Ishikawa (cell line): Measurements from ENCODE around the gene CDC42EP1.

Source experiments
- CEBPB ChIP-seq: IDR thresholded peaks from 2 replicates; pipeline ENCODE4 v1.6.1; 2012
- CREB1 ChIP-seq: IDR thresholded peaks from 2 replicates; pipeline ENCODE4 v1.6.1; 2012; ENCODE audit warnings: low read depth
- EGR1 ChIP-seq: IDR thresholded peaks from 2 replicates; pipeline ENCODE4 v1.6.1; 2012
- EP300 ChIP-seq: IDR thresholded peaks from 2 replicates; pipeline ENCODE4 v1.6.1; 2012; ENCODE audit warnings: borderline replicate concordance
- FOXM1 ChIP-seq: IDR thresholded peaks from 2 replicates; pipeline ENCODE4 v1.6.1; 2012; ENCODE audit warnings: low read depth, borderline replicate concordance
- MAX ChIP-seq: IDR thresholded peaks from 2 replicates; pipeline ENCODE4 v1.6.1; 2012
- NFIC ChIP-seq: IDR thresholded peaks from 2 replicates; pipeline ENCODE4 v1.6.1; 2012
- RAD21 ChIP-seq: IDR thresholded peaks from 2 replicates; pipeline ENCODE4 v1.6.1; 2012; ENCODE audit warnings: low read depth
- REST ChIP-seq: IDR thresholded peaks from 2 replicates; pipeline ENCODE4 v1.6.1; 2012; ENCODE audit warnings: low read depth, mild to moderate bottlenecking
- TAF1 ChIP-seq: IDR thresholded peaks from 2 replicates; pipeline ENCODE4 v1.6.1; 2012; ENCODE audit warnings: low read depth, mild to moderate bottlenecking
- TCF12 ChIP-seq: IDR thresholded peaks from 2 replicates; pipeline ENCODE4 v1.6.1; 2012; ENCODE audit warnings: low read depth
- TEAD4 ChIP-seq: IDR thresholded peaks from 2 replicates; pipeline ENCODE4 v1.6.1; 2012
- USF1 ChIP-seq: IDR thresholded peaks from 2 replicates; pipeline ENCODE4 v1.6.1; 2012
- YY1 ChIP-seq: IDR thresholded peaks from 2 replicates; pipeline ENCODE4 v1.6.1; 2012; ENCODE audit warnings: low read depth
- ZBTB7A ChIP-seq: IDR thresholded peaks from 2 replicates; pipeline ENCODE4 v1.6.1; 2012; ENCODE audit warnings: low read depth

The CDC42EP1 gene

GRCh38 chr22:37591823-37592404 lies 31.6 kb downstream of the CDC42EP1 start:
- no peak for TF ChIP-seq RAD21
- no peak for TF ChIP-seq MAX
- no peak for TF ChIP-seq CREB1
- no peak for TF ChIP-seq NFIC
- no peak for TF ChIP-seq YY1

GRCh38 chr22:37594237-37594636 lies 34.0 kb downstream of the CDC42EP1 start:
- TF ChIP-seq FOXM1 (no peak), USF1 (no peak), NFIC (no peak), YY1 (no peak), RAD21 (no peak), CREB1 (no peak), MAX (no peak), EP300 (no peak), TCF12 (no peak), ZBTB7A (no peak), TEAD4 (no peak), EGR1 (no peak), REST (no peak)

GRCh38 chr22:37599153-37599552 lies 38.9 kb downstream of the CDC42EP1 start:
- no peak for TF ChIP-seq NFIC
- TF ChIP-seq FOXM1: no peak
- no peak for TF ChIP-seq USF1
- TF ChIP-seq YY1: no peak
- TF ChIP-seq REST: no peak
- no peak for TF ChIP-seq TEAD4
- TF ChIP-seq EP300: no peak
- no peak for TF ChIP-seq CREB1
- TF ChIP-seq EGR1: no peak
- TF ChIP-seq TCF12: no peak
- no peak for TF ChIP-seq CEBPB
- TF ChIP-seq TAF1: no peak
- no peak for TF ChIP-seq MAX
- TF ChIP-seq RAD21: no peak
- TF ChIP-seq ZBTB7A: no peak

GRCh38 chr22:37601203-37601539 lies 40.9 kb downstream of the CDC42EP1 start:
- TF ChIP-seq YY1: no peak
- TF ChIP-seq TAF1: no peak
- TF ChIP-seq USF1: no peak
- TF ChIP-seq CREB1: no peak
- no peak for TF ChIP-seq TEAD4
- TF ChIP-seq REST: no peak
- TF ChIP-seq NFIC: no peak
- no peak for TF ChIP-seq FOXM1
